ENCODE data around the gene SLC25A23. TPM values are rescaled to one million over a fixed set of nuclear protein-coding genes. Genes with fewer than 3 reads are reported as not detected.

The SLC25A23 gene
- total RNA-seq, 5 donors from 2014 or later (not counting 1 experiment from before 2014, with no cell fraction given): 15.5 to 28.0 (median 25.5) TPM

DNA sequence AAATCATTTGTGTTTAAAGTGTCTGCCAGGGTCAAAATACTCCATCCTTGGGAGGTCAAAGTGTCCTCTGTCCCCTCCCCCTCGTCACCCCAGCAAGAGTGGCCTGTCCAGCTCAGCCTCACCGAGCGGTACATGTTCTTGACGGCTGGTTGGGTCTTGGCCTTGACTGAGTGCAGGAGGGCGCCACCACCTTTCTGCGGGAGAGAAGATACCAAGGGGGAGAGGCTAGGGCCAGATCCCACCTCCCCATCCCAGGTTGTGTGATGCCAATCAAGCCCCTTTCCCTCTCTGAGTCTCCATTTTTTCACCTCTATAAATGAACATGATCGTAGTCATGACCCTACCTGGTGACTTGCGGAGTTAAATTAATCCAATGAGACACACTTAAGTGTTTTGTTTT lies 10.6 kb upstream of the SLC25A23 start:
- POLR2A ChIA-PET: interaction anchor here in 1 of 2 donors (0.6 kb wide), 1 partner anchor 291 kb away, joined by 6 read pairs; no protein-coding TSS in a partner anchor
- no peak overlapping the region for H3K4me3 ChIP-seq (ENCODE audit: control insufficient read depth in 1 of 2, extremely low read depth in 1 of 2, low read length in 1 of 2)

DNA sequence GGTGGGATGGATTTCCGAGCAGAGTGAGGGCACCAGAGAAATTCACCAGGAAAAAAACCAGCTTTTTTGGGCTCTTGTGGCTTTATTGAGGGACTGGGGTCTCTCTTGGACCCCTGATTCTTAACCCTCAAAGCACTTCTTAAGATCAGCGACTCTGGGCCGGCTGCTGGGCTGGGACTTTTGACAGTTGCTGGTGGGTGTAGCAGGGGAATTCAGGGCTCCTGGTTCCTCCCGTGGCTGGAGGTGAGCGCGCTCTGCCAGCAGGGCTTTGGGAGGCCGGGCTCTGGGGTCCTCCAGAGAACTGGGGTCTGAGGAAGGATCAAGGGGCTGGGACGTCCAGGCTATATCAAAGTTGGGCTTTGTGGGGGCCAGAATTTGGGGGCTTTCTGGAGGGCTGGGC lies 7.8 kb upstream of the SLC25A23 start:
- WGBS (ENCODE audit: insufficient coverage): 75% methylated on average over 5 of the region's 8 CpGs
- Histone ChIP-seq H3K4me1 (ENCODE audit: control insufficient read depth in 1 of 2, extremely low read depth in 1 of 2, insufficient read depth in 2 of 2, low read length in 2 of 2) (peaks cover 2 to 15% of the 10 kb centered on the region in 2 experiments), H3K27ac (ENCODE audit: low read length) (no peak overlapping the region), H3K27me3 (replicated peaks in 1 of 2; ENCODE audit: control insufficient read depth in 2 of 2, extremely low read depth in 1 of 2, insufficient read depth in 2 of 2, low read length in 1 of 2) (peaks cover 0 to 7% of the 10 kb centered on the region in 2 experiments), H3K9me3 (no peaks in the 10 kb centered on the region), H3K36me3 (ENCODE audit: control insufficient read depth in 2 of 2, extremely low read depth in 1 of 2, insufficient read depth in 1 of 2, low read length in 1 of 2) (peaks cover 8 to 32% of the 10 kb centered on the region in 2 donors), H3K4me3 (ENCODE audit: control insufficient read depth in 1 of 2, extremely low read depth in 1 of 2, low read length in 1 of 2) (no peak overlapping the region)
- no peaks in the 10 kb centered on the region for H3K9me3 Mint-ChIP-seq
- H3K27ac Mint-ChIP-seq: peak overlapping the region in 1 of 2 donors; percentile 1
- peaks cover 15% of the 10 kb centered on the region for H3K36me3 Mint-ChIP-seq
- no peak overlapping the region for H3K4me3 Mint-ChIP-seq
- H3K27me3 Mint-ChIP-seq: no peaks in the 10 kb centered on the region
- peaks cover 12 to 16% (median 14%) of the 10 kb centered on the region in 3 donors for H3K4me1 Mint-ChIP-seq
- DNase-seq (no peak), ATAC-seq (replicated peaks in 1 of 4) (no peak)
- ChIA-PET CTCF (interaction anchor here in 1 of 2 donors (0.5 kb wide), 1 partner anchor 40 kb away, joined by 3 read pairs; no protein-coding TSS in a partner anchor), POLR2A (no interaction called here)

More for the DNA sequence above, 10.6 kb upstream of the SLC25A23 start:
- H3K27ac ChIP-seq (ENCODE audit: low read length): no peak overlapping the region
- H3K4me1 Mint-ChIP-seq: peaks cover 2 to 5% (median 3%) of the 10 kb centered on the region in 3 donors
- H3K27ac Mint-ChIP-seq: peak overlapping the region in 1 of 2 donors; percentile 57
- H3K4me3 Mint-ChIP-seq: no peak overlapping the region
- DNase-seq (no peak), ATAC-seq (replicated peaks in 1 of 4) (no peak)
- WGBS (ENCODE audit: insufficient coverage): 100% methylated on average over 5 of the region's 8 CpGs
- H3K9me3 ChIP-seq: no peaks in the 10 kb centered on the region
- H3K9me3 Mint-ChIP-seq: no peaks in the 10 kb centered on the region
- peaks cover 13 to 45% of the 10 kb centered on the region in 2 donors for H3K36me3 ChIP-seq (ENCODE audit: control insufficient read depth in 2 of 2, extremely low read depth in 1 of 2, insufficient read depth in 1 of 2, low read length in 1 of 2)
- H3K4me1 ChIP-seq (ENCODE audit: control insufficient read depth in 1 of 2, extremely low read depth in 1 of 2, insufficient read depth in 2 of 2, low read length in 2 of 2): no peaks in the 10 kb centered on the region
- CTCF ChIA-PET: no interaction called here
- no peaks in the 10 kb centered on the region for H3K27me3 ChIP-seq (replicated peaks in 1 of 2; ENCODE audit: control insufficient read depth in 2 of 2, extremely low read depth in 1 of 2, insufficient read depth in 2 of 2, low read length in 1 of 2)
- peaks cover 21% of the 10 kb centered on the region for H3K36me3 Mint-ChIP-seq
- no peaks in the 10 kb centered on the region for H3K27me3 Mint-ChIP-seq

DNA sequence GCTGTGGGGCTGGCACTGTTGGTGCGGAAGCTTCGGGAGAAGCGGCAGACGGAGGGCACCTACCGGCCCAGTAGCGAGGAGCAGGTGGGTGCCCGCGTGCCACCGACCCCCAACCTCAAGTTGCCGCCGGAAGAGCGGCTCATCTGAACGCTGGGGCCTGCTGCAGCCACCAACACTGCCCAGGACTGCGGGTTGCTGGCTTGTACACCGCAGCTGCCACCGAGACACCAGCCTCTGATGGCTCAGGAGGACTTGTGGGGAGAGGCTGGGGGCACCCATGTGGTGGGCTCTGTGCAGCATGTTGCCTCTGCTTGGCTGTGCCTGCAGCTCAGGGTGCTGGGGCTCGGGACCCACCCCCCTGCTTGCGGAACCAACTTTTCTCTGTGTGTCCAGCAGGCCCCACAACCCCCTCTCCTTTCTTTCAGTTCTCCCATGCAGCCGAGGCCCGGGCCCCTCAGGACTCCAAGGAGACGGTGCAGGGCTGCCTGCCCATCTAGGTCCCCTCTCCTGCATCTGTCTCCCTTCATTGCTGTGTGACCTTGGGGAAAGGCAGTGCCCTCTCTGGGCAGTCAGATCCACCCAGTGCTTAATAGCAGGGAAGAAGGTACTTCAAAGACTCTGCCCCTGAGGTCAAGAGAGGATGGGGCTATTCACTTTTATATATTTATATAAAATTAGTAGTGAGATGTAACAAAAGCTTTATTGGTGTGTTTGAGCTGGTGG lies 7.1 kb upstream of the SLC25A23 start:
- Mint-ChIP-seq H3K9me3 (no peaks in the 10 kb centered on the region), H3K36me3 (peaks cover 15% of the 10 kb centered on the region), H3K27ac (no peak overlapping the region), H3K4me3 (no peak overlapping the region), H3K27me3 (no peaks in the 10 kb centered on the region), H3K4me1 (peaks cover 12 to 19% (median 19%) of the 10 kb centered on the region in 3 donors)
- CTCF ChIA-PET: interaction anchor here in 1 of 2 donors (0.5 kb wide), 1 partner anchor 41 kb away, joined by 3 read pairs; no protein-coding TSS in a partner anchor
- H3K27me3 ChIP-seq (replicated peaks in 1 of 2; ENCODE audit: control insufficient read depth in 2 of 2, extremely low read depth in 1 of 2, insufficient read depth in 2 of 2, low read length in 1 of 2): peaks cover 0 to 7% of the 10 kb centered on the region in 2 experiments
- peaks cover 2 to 15% of the 10 kb centered on the region in 2 experiments for H3K4me1 ChIP-seq (ENCODE audit: control insufficient read depth in 1 of 2, extremely low read depth in 1 of 2, insufficient read depth in 2 of 2, low read length in 2 of 2)
- no peak overlapping the region for H3K4me3 ChIP-seq (ENCODE audit: control insufficient read depth in 1 of 2, extremely low read depth in 1 of 2, low read length in 1 of 2)
- H3K36me3 ChIP-seq (ENCODE audit: control insufficient read depth in 2 of 2, extremely low read depth in 1 of 2, insufficient read depth in 1 of 2, low read length in 1 of 2): peaks cover 6 to 26% of the 10 kb centered on the region in 2 donors
- no peak overlapping the region for H3K27ac ChIP-seq (ENCODE audit: low read length)
- WGBS (ENCODE audit: insufficient coverage): 88% methylated on average over 18 of the region's 21 CpGs
- POLR2A ChIA-PET: no interaction called here
- DNase-seq (no peak), ATAC-seq (replicated peaks in 1 of 4) (no peak)
- no peaks in the 10 kb centered on the region for H3K9me3 ChIP-seq

DNA sequence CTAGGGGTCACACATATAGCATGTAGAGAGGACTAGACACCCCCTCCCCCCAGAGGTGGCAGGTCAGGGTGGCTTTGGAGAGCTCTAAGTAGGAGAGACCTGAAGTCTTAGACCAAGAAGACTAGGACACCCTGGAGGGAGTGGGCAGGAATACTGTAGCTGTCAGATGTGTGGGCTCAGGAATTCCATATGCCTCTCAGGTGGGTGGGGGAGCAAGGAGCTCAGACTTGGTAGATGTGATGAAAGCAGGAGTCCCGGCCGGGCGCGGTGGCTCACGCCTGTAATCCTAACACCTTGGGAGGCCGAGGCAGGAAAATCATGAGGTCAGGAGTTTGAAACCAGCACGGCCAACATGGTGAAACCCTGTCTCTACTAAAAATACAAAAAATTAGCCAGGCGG lies 6.1 kb upstream of the SLC25A23 start:
- CTCF ChIA-PET: no interaction called here
- peaks cover 13 to 19% (median 19%) of the 10 kb centered on the region in 3 donors for H3K4me1 Mint-ChIP-seq
- H3K36me3 Mint-ChIP-seq: peaks cover 15% of the 10 kb centered on the region
- Histone ChIP-seq H3K27me3 (replicated peaks in 1 of 2; ENCODE audit: control insufficient read depth in 2 of 2, extremely low read depth in 1 of 2, insufficient read depth in 2 of 2, low read length in 1 of 2) (peaks cover 0 to 7% of the 10 kb centered on the region in 2 experiments), H3K36me3 (ENCODE audit: control insufficient read depth in 2 of 2, extremely low read depth in 1 of 2, insufficient read depth in 1 of 2, low read length in 1 of 2) (peaks cover 4 to 18% of the 10 kb centered on the region in 2 donors), H3K9me3 (no peaks in the 10 kb centered on the region), H3K4me1 (ENCODE audit: control insufficient read depth in 1 of 2, extremely low read depth in 1 of 2, insufficient read depth in 2 of 2, low read length in 2 of 2) (peaks cover 2 to 19% of the 10 kb centered on the region in 2 experiments), H3K27ac (ENCODE audit: low read length) (no peak overlapping the region), H3K4me3 (ENCODE audit: control insufficient read depth in 1 of 2, extremely low read depth in 1 of 2, low read length in 1 of 2) (no peak overlapping the region)
- H3K27ac Mint-ChIP-seq: peak overlapping the region; percentile 31 to 64
- no peak for DNase-seq
- POLR2A ChIA-PET: no interaction called here
- 86% methylated on average over 1 of the region's 8 CpGs for WGBS (ENCODE audit: insufficient coverage)
- H3K27me3 Mint-ChIP-seq: no peaks in the 10 kb centered on the region
- ATAC-seq (replicated peaks in 1 of 4): no peak
- H3K9me3 Mint-ChIP-seq: no peaks in the 10 kb centered on the region
- H3K4me3 Mint-ChIP-seq: no peak overlapping the region

DNA sequence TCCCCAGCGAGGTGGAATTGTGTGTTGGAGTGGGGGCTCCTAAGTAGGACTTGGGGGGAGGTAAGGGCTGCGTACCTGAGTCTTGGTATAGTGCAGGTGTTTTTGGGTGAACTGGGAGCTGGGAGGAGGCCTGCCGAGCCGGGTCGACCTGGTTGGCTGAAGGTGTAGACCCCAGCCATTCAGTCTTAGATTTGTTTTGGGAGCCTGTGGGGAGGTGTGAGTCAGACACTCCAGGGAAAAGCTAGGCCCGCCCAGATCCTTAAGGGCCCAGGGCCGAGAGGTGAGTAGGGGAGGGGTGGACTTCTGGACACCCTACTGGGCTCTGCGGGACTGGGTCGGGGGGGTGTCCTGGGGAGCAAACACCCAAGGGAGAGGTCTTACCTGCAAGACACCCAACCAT lies 5.4 kb upstream of the SLC25A23 start:
- no peaks in the 10 kb centered on the region for H3K27me3 Mint-ChIP-seq
- H3K9me3 Mint-ChIP-seq: no peaks in the 10 kb centered on the region
- Histone ChIP-seq H3K27me3 (replicated peaks in 1 of 2; ENCODE audit: control insufficient read depth in 2 of 2, extremely low read depth in 1 of 2, insufficient read depth in 2 of 2, low read length in 1 of 2) (peaks cover 0 to 7% of the 10 kb centered on the region in 2 experiments), H3K27ac (ENCODE audit: low read length) (no peak overlapping the region), H3K4me3 (ENCODE audit: control insufficient read depth in 1 of 2, extremely low read depth in 1 of 2, low read length in 1 of 2) (no peak overlapping the region), H3K4me1 (ENCODE audit: control insufficient read depth in 1 of 2, extremely low read depth in 1 of 2, insufficient read depth in 2 of 2, low read length in 2 of 2) (peaks cover 2 to 20% of the 10 kb centered on the region in 2 experiments), H3K36me3 (ENCODE audit: control insufficient read depth in 2 of 2, extremely low read depth in 1 of 2, insufficient read depth in 1 of 2, low read length in 1 of 2) (peaks cover under 1 to 13% of the 10 kb centered on the region in 2 donors), H3K9me3 (no peaks in the 10 kb centered on the region)
- H3K36me3 Mint-ChIP-seq: peaks cover 12% of the 10 kb centered on the region
- ATAC-seq (replicated peaks in 1 of 4): no peak
- 69% methylated on average over 3 of the region's 9 CpGs for WGBS (ENCODE audit: insufficient coverage)
- peak overlapping the region; percentile 26 to 68 (median 60) for H3K4me3 Mint-ChIP-seq
- ChIA-PET POLR2A (no interaction called here), CTCF (interaction anchor here in 1 of 2 donors (0.7 kb wide), 1 partner anchor 527 kb away, joined by 7 read pairs; no protein-coding TSS in a partner anchor)
- no peak for DNase-seq
- peak overlapping the region; percentile 48 to 74 for H3K27ac Mint-ChIP-seq
- H3K4me1 Mint-ChIP-seq: peaks cover 20 to 24% (median 23%) of the 10 kb centered on the region in 3 donors

DNA sequence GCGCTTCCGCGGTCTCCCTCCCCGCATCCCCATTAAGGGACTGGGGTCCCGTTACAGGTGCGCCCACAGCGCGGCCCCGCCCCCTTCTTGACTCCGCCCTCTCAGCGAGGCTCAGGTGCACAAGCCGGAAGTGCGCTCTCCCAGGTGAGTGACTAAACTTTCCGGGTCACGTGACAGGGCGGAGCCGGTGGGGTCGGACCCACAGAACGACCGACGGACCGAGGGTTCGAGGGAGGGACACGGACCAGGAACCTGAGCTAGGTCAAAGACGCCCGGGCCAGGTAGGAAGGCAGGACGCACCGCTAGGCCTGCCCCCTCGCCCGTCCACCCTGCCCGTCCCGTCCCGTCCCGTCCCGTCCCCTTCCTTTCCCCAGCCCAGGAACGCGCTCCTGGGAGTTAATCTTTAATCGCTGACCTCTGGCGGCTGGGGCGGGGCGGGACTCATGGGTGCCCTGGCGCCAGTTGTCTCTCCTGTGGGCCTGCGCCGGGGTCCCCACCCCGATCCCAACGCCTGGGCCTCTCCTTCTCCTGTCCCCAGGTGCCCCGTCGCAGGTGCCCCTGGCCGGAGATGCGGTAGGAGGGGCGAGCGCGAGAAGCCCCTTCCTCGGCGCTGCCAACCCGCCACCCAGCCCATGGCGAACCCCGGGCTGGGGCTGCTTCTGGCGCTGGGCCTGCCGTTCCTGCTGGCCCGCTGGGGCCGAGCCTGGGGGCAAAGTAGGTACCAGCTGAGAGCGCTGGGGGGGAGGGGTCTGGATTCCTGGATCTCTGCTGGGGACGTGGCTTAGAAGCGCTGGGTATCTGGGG lies 4.7 kb upstream of the SLC25A23 start, which contains the start of gene CRB3:
Gene CRB3, plus strand, starts transcription at position 202 of the 804 bp plus-strand sequence. Its CDS starts 431 bp downstream, at position 633.
- H3K27ac ChIP-seq (ENCODE audit: low read length): peak within 1 kb of the TSS; percentile 16
- H3K9me3 ChIP-seq: no peaks in the 10 kb centered on the region
- no peaks in the 10 kb centered on the region for H3K27me3 Mint-ChIP-seq
- ATAC-seq (replicated peaks in 1 of 4): no peak
- CTCF ChIA-PET: interaction anchor here in 1 of 2 donors (0.7 kb wide), 1 partner anchor 526 kb away, joined by 7 read pairs; no protein-coding TSS in a partner anchor
- H3K36me3 ChIP-seq (ENCODE audit: control insufficient read depth in 2 of 2, extremely low read depth in 1 of 2, insufficient read depth in 1 of 2, low read length in 1 of 2): peaks cover 0 to 6% of the 10 kb centered on the region in 2 donors
- H3K4me1 ChIP-seq (ENCODE audit: control insufficient read depth in 1 of 2, extremely low read depth in 1 of 2, insufficient read depth in 2 of 2, low read length in 2 of 2): peaks cover 2 to 26% of the 10 kb centered on the region in 2 experiments
- peaks cover 9% of the 10 kb centered on the region for H3K36me3 Mint-ChIP-seq
- H3K9me3 Mint-ChIP-seq: no peaks in the 10 kb centered on the region
- DNase-seq: peak in 34 of 35 experiments; percentile 25 to 66 (median 48)
- POLR2A ChIA-PET: interaction anchor here in 1 of 2 donors (0.6 kb wide), 1 partner anchor 9 kb away, joined by 7 read pairs; no protein-coding TSS in a partner anchor
- H3K27me3 ChIP-seq (replicated peaks in 1 of 2; ENCODE audit: control insufficient read depth in 2 of 2, extremely low read depth in 1 of 2, insufficient read depth in 2 of 2, low read length in 1 of 2): peaks cover 0 to 7% of the 10 kb centered on the region in 2 experiments
- 24% methylated on average over 60 of the region's 65 CpGs for WGBS (ENCODE audit: insufficient coverage)
- peaks cover 23 to 26% (median 24%) of the 10 kb centered on the region in 3 donors for H3K4me1 Mint-ChIP-seq
- peak within 1 kb of the TSS; percentile 74 to 82 for H3K27ac Mint-ChIP-seq
- peak within 1 kb of the TSS; percentile 46 to 49 for H3K4me3 ChIP-seq (ENCODE audit: control insufficient read depth in 1 of 2, extremely low read depth in 1 of 2, low read length in 1 of 2)
- H3K4me3 Mint-ChIP-seq: peak within 1 kb of the TSS; percentile 68 to 74 (median 69)

Data from T-cell (primary cell).